SK-N-SH (cell line): ENCODE results near the gene KCNE1. TPM values are rescaled to one million over a fixed set of nuclear protein-coding genes. Genes with fewer than 3 reads are reported as not detected.
A peak's percentile ranks its signal among the peaks of the same experiment; 100 is the strongest.

Experiments
- CTCF ChIA-PET: fragments of 300-600, 350-600 bp; formaldehyde crosslinking; extraction: SDS; loops from one replicate; lab custom pipeline; 2021; lab: Yijun Ruan, JAX
- POLR2A ChIA-PET: fragments of 350-600 bp; sonication (Branson Sonifier 250); formaldehyde crosslinking; extraction: SDS; loops from one replicate; lab custom pipeline; 2020; ENCODE audit warnings: antibody characterized with exemption, inconsistent platforms; lab: Yijun Ruan, JAX
- DNase-seq: peaks from one replicate; pipeline ENCODE4 v3.0.0; 2012
- H2AFZ ChIP-seq: fragments of 200-600 bp; sonication (generic); 2 replicates; pipeline ENCODE4 v1.8.1; 2016; ENCODE audit warnings: antibody characterized with exemption, mild to moderate bottlenecking, low read depth
- H3F3A ChIP-seq: fragments of 200-600 bp; sonication (generic); replicated peaks from 2 replicates; pipeline ENCODE3; 2016; ENCODE audit warnings: antibody characterized with exemption, mild to moderate bottlenecking; ENCODE audit not compliant: insufficient read depth
- H3K27ac ChIP-seq, 2 experiments: fragments of 200-500 bp in 1 of 2; fragments of 200-600 bp in 1 of 2; sonication (Bioruptor generic) in 1 of 2; sonication (generic), shearing (Covaris generic) in 1 of 2; 2 replicates each; pipeline versions ENCODE4 v1.5.1 to v1.6.1; 2014 to 2016; ENCODE audit warnings: low read depth in 2 of 2, inconsistent platforms in 1 of 2, low read length in 1 of 2, mild to moderate bottlenecking in 1 of 2, mixed read lengths in 1 of 2
- H3K27me3 ChIP-seq: fragments of 200-600 bp; sonication (generic), shearing (Covaris generic); 2 replicates; pipeline ENCODE4 v1.6.1; 2016; ENCODE audit warnings: mixed run types; ENCODE audit not compliant: insufficient read depth
- H3K36me3 ChIP-seq, 2 experiments: fragments of 200-500 bp in 1 of 2; fragments of 200-600 bp in 1 of 2; sonication (Bioruptor generic) in 1 of 2; sonication (generic) in 1 of 2; replicated peaks in 1 of 2; 2 replicates each; pipeline versions ENCODE3 to v1.5.1; 2014 to 2016; ENCODE audit warnings: low read length in 1 of 2, mild to moderate bottlenecking in 1 of 2; ENCODE audit not compliant: insufficient read depth in 2 of 2, control insufficient read depth in 1 of 2
- H3K4me1 ChIP-seq, 2 experiments: fragments of 200-500 bp in 1 of 2; fragments of 200-600 bp in 1 of 2; sonication (Bioruptor generic) in 1 of 2; sonication (generic), shearing (Covaris generic) in 1 of 2; 2 replicates each; pipeline versions ENCODE4 v1.5.1 to v1.6.1; 2014 to 2016; ENCODE audit warnings: low read depth in 1 of 2, low read length in 1 of 2, mixed run types in 1 of 2; ENCODE audit not compliant: insufficient read depth in 2 of 2, control insufficient read depth in 1 of 2
- H3K4me2 ChIP-seq: fragments of 200-600 bp; sonication (generic), shearing (Covaris generic); 2 replicates; pipeline ENCODE4 v1.6.1; 2017; ENCODE audit warnings: mixed run types
- H3K4me3 ChIP-seq, 2 experiments: fragments of 200-500 bp in 1 of 2; fragments of 200-600 bp in 1 of 2; sonication (Bioruptor generic) in 1 of 2; sonication (generic), shearing (Covaris generic) in 1 of 2; 2 replicates each; pipeline versions ENCODE4 v1.5.1 to v1.8.1; 2014 to 2016; ENCODE audit warnings: low read depth in 2 of 2, inconsistent platforms in 1 of 2, low read length in 1 of 2, mild to moderate bottlenecking in 1 of 2, mixed read lengths in 1 of 2, moderate library complexity in 1 of 2
- H3K79me2 ChIP-seq: fragments of 200-600 bp; sonication (generic); 2 replicates; pipeline ENCODE4 v1.8.1; 2017; ENCODE audit warnings: mild to moderate bottlenecking; ENCODE audit not compliant: insufficient read depth
- H3K9ac ChIP-seq: fragments of 200-600 bp; sonication (generic); 2 replicates; pipeline ENCODE4 v1.6.1; 2017; ENCODE audit warnings: mixed run types
- H3K9me2 ChIP-seq: fragments of 200-600 bp; sonication (generic); 2 replicates; pipeline ENCODE4 v1.6.1; 2017; ENCODE audit warnings: mixed run types
- H3K9me3 ChIP-seq: fragments of 200-600 bp; sonication (generic); 2 replicates; pipeline ENCODE4 v1.6.1; 2017; ENCODE audit warnings: mixed run types, mild to moderate bottlenecking, moderate library complexity
- H4K20me1 ChIP-seq: fragments of 200-600 bp; sonication (generic); 2 replicates; pipeline ENCODE4 v1.6.1; 2017; ENCODE audit warnings: mild to moderate bottlenecking, mixed run types; ENCODE audit not compliant: insufficient read depth
- CHD2 ChIP-seq: fragments of 150-350 bp; IDR thresholded peaks from 2 replicates; pipeline ENCODE4 v1.6.1; 2018; ENCODE audit warnings: low read length; ENCODE audit not compliant: partially characterized antibody
- CTCF ChIP-seq: fragments of 200-600 bp; sonication (generic); IDR thresholded peaks from 2 replicates; pipeline ENCODE4 v1.6.1; 2017; ENCODE audit warnings: antibody characterized with exemption, mild to moderate bottlenecking, moderate library complexity
- EP300 ChIP-seq, 2 experiments: IDR thresholded peaks; 2 replicates each; pipeline versions ENCODE4 v1.4.0 to v1.6.1; 2012; ENCODE audit warnings: borderline replicate concordance in 1 of 2, low read depth in 1 of 2, low read length in 1 of 2
- NFIC ChIP-seq: IDR thresholded peaks from 2 replicates; pipeline ENCODE4 v1.4.0; 2012; ENCODE audit warnings: borderline replicate concordance
- PBX3 ChIP-seq: IDR thresholded peaks from 2 replicates; pipeline ENCODE4; 2012
- RAD21 ChIP-seq: IDR thresholded peaks from 2 replicates; pipeline ENCODE4 v1.6.1; 2012; ENCODE audit warnings: mild to moderate bottlenecking, low read length
- RXRA ChIP-seq: IDR thresholded peaks from 2 replicates; pipeline ENCODE4 v1.4.0; 2012; ENCODE audit warnings: low read depth, mild to moderate bottlenecking, borderline replicate concordance
- SIN3A ChIP-seq: IDR thresholded peaks from 2 replicates; pipeline ENCODE4 v1.6.1; 2012; ENCODE audit warnings: low read depth, mild to moderate bottlenecking, low read length, moderate library complexity, borderline replicate concordance
- SMC3 ChIP-seq: IDR thresholded peaks from 2 replicates; pipeline ENCODE4 v1.6.1; 2012; ENCODE audit warnings: low read depth, low read length, improper control_type of control experiment
- TEAD4 ChIP-seq: IDR thresholded peaks from 2 replicates; pipeline ENCODE4 v1.4.0; 2012; ENCODE audit warnings: mild to moderate bottlenecking, borderline replicate concordance; ENCODE audit not compliant: insufficient read depth
- YY1 ChIP-seq: IDR thresholded peaks from 2 replicates; pipeline ENCODE4 v1.4.0; 2012; ENCODE audit warnings: low read depth, mild to moderate bottlenecking
- WGBS: methylation state at CpG from one replicate; pipeline ENCODE4 v1.1.6; 2017; ENCODE audit warnings: low lambda C conversion rate; 5-methylcytosine and 5-hydroxymethylcytosine counted together
- polyA plus RNA-seq, 3 experiments: library from polyadenylated mRNA; depleted of rRNA; stranded (reverse); fragments of >200 nt; gene quantifications; 2 replicates each; pipeline ENCODE4 v1.2.3, GENCODE V29; 2012

Gene KCNE1
- polyA plus RNA-seq, 1 of the 3 experiments (the other 2 are of a cell fraction) = 0.16 TPM

- Histone ChIP-seq H3K79me2 (no peaks in the 10 kb centered on the region), H4K20me1 (no peaks in the 10 kb centered on the region), H3K9ac (no peak overlapping the region), H3K9me2 (no peaks in the 10 kb centered on the region), H3K4me2 (no peak overlapping the region), H2AFZ (no peak overlapping the region), H3K4me1 (no peaks in the 10 kb centered on the region), H3K4me3 (no peak overlapping the region; a peak in 1 of 4 replicates), H3K9me3 (no peaks in the 10 kb centered on the region), H3K36me3 (no peaks in the 10 kb centered on the region), H3K27ac (no peak overlapping the region), H3K27me3 (no peaks in the 10 kb centered on the region), H3F3A (peaks cover 1% of the 10 kb centered on the region)
- ChIA-PET CTCF (interaction anchor here (0.6 to 1.5 kb wide), 8 partner anchors 9 to 121 kb away, joined by 3 to 7 read pairs (median 4); no protein-coding TSS in a partner anchor), POLR2A (no interaction called here)
- peak; percentile 27 for DNase-seq
- TF ChIP-seq SIN3A (0 out of 2 replicates have a peak, but pooled peaks have one; percentile 12), CTCF (peak; percentile 79), PBX3 (no peak), SMC3 (peak; percentile 92), EP300 (IDR thresholded peaks at IDR 0.05; ENCODE audit: borderline replicate concordance in 1 of 2, low read depth in 1 of 2, low read length in 1 of 2) (no peak), TEAD4 (no peak), NFIC (no peak), CHD2 (no peak), RXRA (no peak), RAD21 (peak; percentile 73)
- WGBS = 58% methylated on average over 12 of the region's 15 CpGs
Observed at GRCh38 chr21:34510148-34511142, 1.6 kb downstream of the KCNE1 start.

DNA sequence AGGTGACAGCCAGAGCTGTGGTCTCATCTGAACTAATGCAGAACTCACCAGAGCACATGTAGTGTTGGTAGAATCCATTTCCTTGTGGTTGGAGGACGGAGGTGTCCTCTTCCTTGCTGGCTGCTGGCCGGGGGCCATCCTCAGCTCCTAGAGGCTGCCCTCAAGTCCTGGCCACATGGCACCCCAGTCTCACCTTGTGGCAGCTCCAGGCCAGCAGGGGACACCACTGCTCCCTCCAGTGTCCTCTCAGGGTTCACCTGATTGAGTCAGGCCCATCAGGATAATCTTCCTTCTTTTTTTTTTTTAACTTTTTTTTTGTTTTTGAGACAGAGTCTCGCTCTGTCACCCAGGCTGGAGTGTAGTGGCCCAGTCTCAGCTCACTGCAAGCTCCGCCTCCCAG is 2.9 kb downstream of the KCNE1 start:
- CTCF ChIA-PET = interaction anchor here (0.7 to 2.2 kb wide), 3 partner anchors 14 to 639 kb away, joined by 3 to 6 read pairs (median 4); no protein-coding TSS in a partner anchor
- WGBS = 97% methylated on average over 2 of the region's 4 CpGs
- Histone ChIP-seq H3K27ac (no peak overlapping the region), H3K9me3 (no peaks in the 10 kb centered on the region), H3K27me3 (no peaks in the 10 kb centered on the region; the same call in 1 of the 2 replicates), H3K4me3 (no peak overlapping the region), H3F3A (no peaks in the 10 kb centered on the region), H3K9ac (no peak overlapping the region), H2AFZ (no peak overlapping the region), H3K9me2 (no peaks in the 10 kb centered on the region), H3K36me3 (no peaks in the 10 kb centered on the region), H3K4me1 (no peaks in the 10 kb centered on the region), H3K79me2 (no peaks in the 10 kb centered on the region), H3K4me2 (no peak overlapping the region), H4K20me1 (no peaks in the 10 kb centered on the region)
- TF ChIP-seq CTCF = peak; percentile 30
- no peak for TF ChIP-seq YY1
- POLR2A ChIA-PET = no interaction called here
- no peak for DNase-seq
